Measurements from ENCODE around the gene NFIA.

NFIA gene

GRCh38 chr1:61152469-61153105 lies 70.2 kb downstream of the NFIA start:
- no peak for DNase-seq (ENCODE audit: low spot score)

- DNase-seq (ENCODE audit: low spot score) = no peak
Observed at GRCh38 chr1:61156576-61157467, 74.5 kb downstream of the NFIA start.

- peak; percentile 28 for DNase-seq (ENCODE audit: low spot score)
Observed at GRCh38 chr1:61157468-61157987, 75.2 kb downstream of the NFIA start.

GRCh38 chr1:61158591-61158990 lies 76.2 kb downstream of the NFIA start:
- DNase-seq (ENCODE audit: low spot score) = no peak

GRCh38 chr1:61160526-61160925 lies 78.2 kb downstream of the NFIA start:
- no peak for DNase-seq (ENCODE audit: low spot score)

GRCh38 chr1:61162520-61163258 lies 80.3 kb downstream of the NFIA start:
- no peak for DNase-seq (ENCODE audit: low spot score)

GRCh38 chr1:61163355-61163754 lies 81.0 kb downstream of the NFIA start:
- DNase-seq (ENCODE audit: low spot score) = no peak

- no peak for DNase-seq (ENCODE audit: low spot score)
Observed at GRCh38 chr1:61165402-61165801, 83.0 kb downstream of the NFIA start.

- no peak for DNase-seq (ENCODE audit: low spot score)
Observed at GRCh38 chr1:61167309-61167708, 84.9 kb downstream of the NFIA start.

GRCh38 chr1:61169045-61169444 lies 86.7 kb downstream of the NFIA start:
- no peak for DNase-seq (ENCODE audit: low spot score)

- DNase-seq (ENCODE audit: low spot score) = no peak
Observed at GRCh38 chr1:61169634-61170033, 87.3 kb downstream of the NFIA start.

- no peak for DNase-seq (ENCODE audit: low spot score)
Observed at GRCh38 chr1:61170328-61171238, 88.2 kb downstream of the NFIA start.

GRCh38 chr1:61171346-61171745 lies 89.0 kb downstream of the NFIA start:
- no peak for DNase-seq (ENCODE audit: low spot score)

GRCh38 chr1:61171974-61172373 lies 89.6 kb downstream of the NFIA start:
- DNase-seq (ENCODE audit: low spot score) = no peak

- no peak for DNase-seq (ENCODE audit: low spot score)
Observed at GRCh38 chr1:61173118-61173517, 90.8 kb downstream of the NFIA start.

- peak; percentile 50 for DNase-seq (ENCODE audit: low spot score)
Observed at GRCh38 chr1:61174060-61174795, 91.9 kb downstream of the NFIA start.

- no peak for DNase-seq (ENCODE audit: low spot score)
Observed at GRCh38 chr1:61175976-61176375, 93.6 kb downstream of the NFIA start.

- DNase-seq (ENCODE audit: low spot score) = no peak
Observed at GRCh38 chr1:61181067-61182038, 99.0 kb downstream of the NFIA start.

- peak; percentile 38 for DNase-seq (ENCODE audit: low spot score)
Observed at GRCh38 chr1:61182049-61182448, 99.7 kb downstream of the NFIA start.

- DNase-seq (ENCODE audit: low spot score) = no peak
Observed at GRCh38 chr1:61182480-61182879, 100.1 kb downstream of the NFIA start.
